Skeletal muscle satellite cell (primary cell): ENCODE results near the gene C8B.

Experiments
- H3K27me3 ChIP-seq: 2 replicates; pipeline ENCODE4 v1.7.0; 2013; ENCODE audit warnings: low read length; ENCODE audit not compliant: control insufficient read depth, insufficient read depth
- H3K36me3 ChIP-seq: 2 replicates; pipeline ENCODE4 v1.7.0; 2013; ENCODE audit warnings: mild to moderate bottlenecking, control low read depth, low read length; ENCODE audit not compliant: insufficient read depth
- H3K4me1 ChIP-seq: 2 replicates; pipeline ENCODE4 v1.7.0; 2013; ENCODE audit warnings: low read length; ENCODE audit not compliant: control insufficient read depth, insufficient read depth
- H3K4me2 ChIP-seq: 2 replicates; pipeline ENCODE4 v1.7.0; 2013; ENCODE audit warnings: mild to moderate bottlenecking, low read length
- H3K4me3 ChIP-seq: 2 replicates; pipeline ENCODE4 v1.7.0; 2013; ENCODE audit warnings: low read length
- H3K9ac ChIP-seq: 2 replicates; pipeline ENCODE4 v1.7.0; 2013; ENCODE audit warnings: mild to moderate bottlenecking, low read depth, low read length, moderate library complexity
- H3K9me3 ChIP-seq: replicated peaks from 2 replicates; pipeline ENCODE4 v1.7.0; 2013; ENCODE audit warnings: mild to moderate bottlenecking, control low read depth, low read length

Gene C8B

GRCh38 chr1:56912325-56912724 lies 53.5 kb downstream of the C8B start:
- H3K27me3 ChIP-seq: no peaks in the 10 kb centered on the region
- no peaks in the 10 kb centered on the region for H3K36me3 ChIP-seq
- no peaks in the 10 kb centered on the region for H3K9me3 ChIP-seq
- H3K9ac ChIP-seq: no peak overlapping the region
- no peaks in the 10 kb centered on the region for H3K4me1 ChIP-seq
- no peak overlapping the region for H3K4me3 ChIP-seq
- H3K4me2 ChIP-seq: no peak overlapping the region

- H3K27me3 ChIP-seq: no peaks in the 10 kb centered on the region
- H3K36me3 ChIP-seq: no peaks in the 10 kb centered on the region
- H3K9ac ChIP-seq: no peak overlapping the region
- no peak overlapping the region for H3K4me2 ChIP-seq
- H3K4me3 ChIP-seq: no peak overlapping the region
- no peaks in the 10 kb centered on the region for H3K9me3 ChIP-seq
- H3K4me1 ChIP-seq: no peaks in the 10 kb centered on the region
Measured at GRCh38 chr1:56911098-56911938, 54.5 kb downstream of the C8B start.

DNA sequence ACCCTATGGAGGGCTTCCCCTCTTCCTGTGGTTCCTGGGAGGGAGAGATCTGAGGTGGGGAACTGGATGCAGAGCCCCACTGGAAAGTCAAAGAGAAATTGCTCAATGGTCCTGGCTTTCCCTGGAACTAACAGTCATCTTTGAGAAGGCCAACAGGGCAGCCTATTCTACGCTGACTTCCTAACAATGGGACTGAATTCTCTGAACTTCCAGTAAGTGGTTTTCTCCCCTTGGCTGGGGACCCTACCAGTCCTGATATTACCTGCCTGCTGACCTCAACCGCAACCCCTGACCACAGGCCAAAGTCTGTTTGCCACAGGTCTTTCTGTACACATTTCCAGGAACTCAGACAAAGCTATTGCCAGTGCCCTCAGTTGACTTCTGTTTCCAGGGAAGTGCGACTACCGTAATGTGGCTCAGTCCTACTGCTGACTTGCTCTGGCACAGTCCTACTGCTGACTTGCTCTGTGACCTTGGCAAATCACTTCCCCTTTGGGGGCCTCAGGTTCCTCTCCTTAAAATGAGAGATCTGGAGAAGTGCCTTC lies 55.3 kb downstream of the C8B start:
- H3K36me3 ChIP-seq: no peaks in the 10 kb centered on the region

DNA sequence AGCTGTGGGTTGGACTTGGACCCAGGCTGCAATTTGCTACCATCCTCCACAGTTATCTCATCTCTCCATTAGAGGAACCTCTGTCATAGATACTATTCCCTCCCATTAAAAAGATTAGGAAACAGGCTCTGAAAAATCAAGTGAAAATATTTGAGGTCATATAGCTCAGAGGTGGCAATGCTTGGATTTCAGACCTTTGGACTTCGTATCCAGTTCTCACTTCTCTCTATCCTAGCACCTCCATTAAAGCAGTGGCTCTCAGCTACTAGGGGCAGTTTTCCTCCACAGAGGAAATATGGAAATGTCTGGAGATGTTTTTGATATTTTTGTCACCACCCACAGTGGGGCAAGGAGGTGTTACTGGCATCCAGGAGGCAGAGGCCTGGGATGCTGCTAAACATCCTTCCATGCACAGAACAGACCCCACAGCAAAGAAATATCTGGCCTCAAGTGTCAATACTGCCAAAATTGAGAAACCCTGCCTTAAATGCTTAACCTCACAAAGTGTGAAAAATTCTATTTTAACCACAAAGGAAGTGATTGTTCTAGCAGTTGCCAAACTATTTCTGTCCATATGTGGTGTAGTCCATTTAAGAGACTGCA lies 57.1 kb downstream of the C8B start:
- no peaks in the 10 kb centered on the region for H3K36me3 ChIP-seq
- no peak overlapping the region for H3K4me2 ChIP-seq
- H3K9ac ChIP-seq: no peak overlapping the region
- H3K4me3 ChIP-seq: no peak overlapping the region
- no peaks in the 10 kb centered on the region for H3K9me3 ChIP-seq
- no peaks in the 10 kb centered on the region for H3K4me1 ChIP-seq
- no peaks in the 10 kb centered on the region for H3K27me3 ChIP-seq

More for the DNA sequence above, 55.3 kb downstream of the C8B start:
- Histone ChIP-seq H3K27me3 (no peaks in the 10 kb centered on the region), H3K9me3 (no peaks in the 10 kb centered on the region), H3K4me2 (no peak overlapping the region), H3K4me3 (no peak overlapping the region), H3K9ac (no peak overlapping the region), H3K4me1 (no peaks in the 10 kb centered on the region)

DNA sequence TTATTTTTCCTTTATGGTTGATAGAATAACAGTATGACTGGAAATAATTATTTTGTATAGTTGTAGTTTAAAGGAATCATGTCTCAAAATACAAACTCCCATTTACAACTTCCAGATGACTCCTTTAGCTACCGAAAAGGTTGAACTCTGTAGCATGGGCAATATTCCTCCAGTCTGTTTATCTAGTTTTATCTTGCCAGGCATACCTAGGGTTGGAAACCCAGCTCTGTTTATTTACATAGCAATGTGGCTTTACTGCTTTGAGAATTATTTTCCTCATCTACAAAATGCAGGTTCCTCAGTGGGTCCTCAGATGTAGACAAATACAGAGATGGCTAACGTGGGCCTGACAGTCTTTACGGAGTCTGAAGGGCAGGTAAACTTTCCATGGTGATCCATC lies 60.1 kb downstream of the C8B start:
- H3K27me3 ChIP-seq: no peaks in the 10 kb centered on the region
- no peaks in the 10 kb centered on the region for H3K9me3 ChIP-seq
- H3K4me1 ChIP-seq: no peaks in the 10 kb centered on the region
- H3K36me3 ChIP-seq: no peaks in the 10 kb centered on the region
- H3K9ac ChIP-seq: no peak overlapping the region
- no peak overlapping the region for H3K4me2 ChIP-seq
- no peak overlapping the region for H3K4me3 ChIP-seq

DNA sequence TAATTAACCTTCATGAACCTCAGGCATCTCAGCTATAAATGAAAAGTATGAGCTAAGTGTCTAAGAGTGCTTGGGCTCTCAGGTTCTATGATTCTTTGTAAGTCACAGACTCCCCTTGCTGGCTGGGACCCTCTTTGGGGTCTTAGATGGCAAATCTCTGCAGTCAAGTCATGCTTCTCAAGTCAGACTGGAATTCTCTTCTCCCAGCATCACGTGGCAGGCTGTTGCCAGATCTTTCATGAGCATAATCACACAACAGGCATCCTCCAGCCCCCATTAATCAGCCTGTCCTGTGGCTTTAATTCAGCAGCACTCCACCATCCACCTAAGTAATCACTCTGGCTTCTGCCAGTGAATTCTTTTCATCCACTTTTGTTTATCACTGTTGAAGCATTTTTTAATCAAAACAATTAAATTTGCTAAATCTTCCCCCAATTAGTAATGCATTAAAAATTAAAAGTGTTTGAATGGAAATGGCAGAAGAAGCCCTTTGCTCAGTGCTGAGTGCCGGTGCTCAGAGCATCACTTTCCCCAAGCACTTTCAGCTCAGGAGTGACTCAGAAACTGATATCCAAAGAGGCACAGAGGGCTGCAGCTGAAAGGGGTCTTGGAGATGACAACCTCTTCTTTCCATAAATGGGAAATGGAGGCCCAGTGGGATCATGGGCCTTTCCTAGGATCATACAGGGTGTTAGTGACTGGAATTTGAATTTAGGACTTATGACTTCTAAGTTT lies 61.0 kb downstream of the C8B start:
- Histone ChIP-seq H3K4me2 (no peak overlapping the region), H3K27me3 (no peaks in the 10 kb centered on the region), H3K9ac (no peak overlapping the region), H3K4me3 (no peak overlapping the region), H3K9me3 (no peaks in the 10 kb centered on the region), H3K36me3 (no peaks in the 10 kb centered on the region), H3K4me1 (no peaks in the 10 kb centered on the region)

GRCh38 chr1:56903778-56904177 lies 62.0 kb downstream of the C8B start:
- H3K4me3 ChIP-seq: no peak overlapping the region
- no peak overlapping the region for H3K4me2 ChIP-seq
- H3K9me3 ChIP-seq: no peaks in the 10 kb centered on the region
- no peaks in the 10 kb centered on the region for H3K36me3 ChIP-seq
- H3K4me1 ChIP-seq: no peaks in the 10 kb centered on the region
- H3K27me3 ChIP-seq: no peaks in the 10 kb centered on the region
- no peak overlapping the region for H3K9ac ChIP-seq

- H3K36me3 ChIP-seq: no peaks in the 10 kb centered on the region
Measured at GRCh38 chr1:56901716-56902115, 64.1 kb downstream of the C8B start.

DNA sequence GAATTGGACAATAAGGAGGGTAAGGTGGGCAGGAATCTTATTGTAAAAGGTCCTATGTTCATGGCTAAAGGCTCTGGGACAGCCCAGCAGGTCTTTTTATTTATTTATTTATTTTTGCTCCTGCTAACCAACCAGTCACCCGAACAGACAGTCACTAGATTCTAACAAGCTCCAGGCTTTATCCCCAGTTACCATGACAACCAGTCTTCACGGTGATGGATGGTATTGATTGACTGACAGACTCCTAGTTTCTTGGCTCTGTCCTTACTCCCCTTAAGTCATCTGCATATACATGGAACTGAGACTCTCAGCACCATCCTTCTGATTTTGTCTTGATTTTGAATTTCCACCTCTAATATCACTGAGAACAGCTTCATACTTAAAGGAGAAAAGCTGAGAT lies 66.9 kb downstream of the C8B start:
- Histone ChIP-seq H3K4me3 (no peak overlapping the region), H3K9me3 (no peaks in the 10 kb centered on the region), H3K36me3 (no peaks in the 10 kb centered on the region), H3K4me1 (no peaks in the 10 kb centered on the region), H3K9ac (no peak overlapping the region), H3K4me2 (no peak overlapping the region), H3K27me3 (no peaks in the 10 kb centered on the region)

More at GRCh38 chr1:56901716-56902115, 64.1 kb downstream of the C8B start:
- H3K27me3 ChIP-seq: no peaks in the 10 kb centered on the region
- no peaks in the 10 kb centered on the region for H3K9me3 ChIP-seq
- no peak overlapping the region for H3K9ac ChIP-seq
- no peak overlapping the region for H3K4me2 ChIP-seq
- no peaks in the 10 kb centered on the region for H3K4me1 ChIP-seq
- H3K4me3 ChIP-seq: no peak overlapping the region

DNA sequence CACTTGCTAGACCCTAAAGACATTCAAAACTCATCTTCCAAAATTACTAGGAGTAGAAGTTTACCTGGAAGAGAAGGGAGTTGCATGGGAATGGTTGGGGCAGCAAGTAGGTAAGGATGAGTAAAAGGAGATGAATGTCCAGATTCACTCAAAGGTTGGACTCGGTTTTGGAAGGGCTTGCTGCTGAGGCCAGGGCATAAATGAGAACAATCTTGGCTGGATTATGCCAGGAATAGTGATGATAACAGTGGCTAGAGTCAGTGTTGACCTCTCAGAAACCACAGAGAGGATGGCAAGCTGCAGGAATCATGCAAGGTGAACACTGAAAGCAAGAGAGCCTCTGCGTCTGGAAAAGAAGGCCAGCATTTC lies 67.8 kb downstream of the C8B start:
- Histone ChIP-seq H3K9me3 (no peaks in the 10 kb centered on the region), H3K4me1 (no peaks in the 10 kb centered on the region), H3K4me3 (no peak overlapping the region)

GRCh38 chr1:56897150-56898004 lies 68.4 kb downstream of the C8B start:
- Histone ChIP-seq H3K9me3 (no peaks in the 10 kb centered on the region), H3K9ac (no peak overlapping the region), H3K4me1 (no peaks in the 10 kb centered on the region), H3K4me2 (no peak overlapping the region), H3K4me3 (no peak overlapping the region), H3K27me3 (no peaks in the 10 kb centered on the region), H3K36me3 (no peaks in the 10 kb centered on the region)

More for the DNA sequence above, 67.8 kb downstream of the C8B start:
- Histone ChIP-seq H3K4me2 (no peak overlapping the region), H3K36me3 (no peaks in the 10 kb centered on the region), H3K9ac (no peak overlapping the region), H3K27me3 (no peaks in the 10 kb centered on the region)
